ENCODE results near the gene KCTD21.

KCTD21 gene

GRCh38 chr11:78140392-78141077 is 47.9 kb downstream of the KCTD21 start:
- no peak for DNase-seq (ENCODE audit: low read depth, low spot score)

DNA sequence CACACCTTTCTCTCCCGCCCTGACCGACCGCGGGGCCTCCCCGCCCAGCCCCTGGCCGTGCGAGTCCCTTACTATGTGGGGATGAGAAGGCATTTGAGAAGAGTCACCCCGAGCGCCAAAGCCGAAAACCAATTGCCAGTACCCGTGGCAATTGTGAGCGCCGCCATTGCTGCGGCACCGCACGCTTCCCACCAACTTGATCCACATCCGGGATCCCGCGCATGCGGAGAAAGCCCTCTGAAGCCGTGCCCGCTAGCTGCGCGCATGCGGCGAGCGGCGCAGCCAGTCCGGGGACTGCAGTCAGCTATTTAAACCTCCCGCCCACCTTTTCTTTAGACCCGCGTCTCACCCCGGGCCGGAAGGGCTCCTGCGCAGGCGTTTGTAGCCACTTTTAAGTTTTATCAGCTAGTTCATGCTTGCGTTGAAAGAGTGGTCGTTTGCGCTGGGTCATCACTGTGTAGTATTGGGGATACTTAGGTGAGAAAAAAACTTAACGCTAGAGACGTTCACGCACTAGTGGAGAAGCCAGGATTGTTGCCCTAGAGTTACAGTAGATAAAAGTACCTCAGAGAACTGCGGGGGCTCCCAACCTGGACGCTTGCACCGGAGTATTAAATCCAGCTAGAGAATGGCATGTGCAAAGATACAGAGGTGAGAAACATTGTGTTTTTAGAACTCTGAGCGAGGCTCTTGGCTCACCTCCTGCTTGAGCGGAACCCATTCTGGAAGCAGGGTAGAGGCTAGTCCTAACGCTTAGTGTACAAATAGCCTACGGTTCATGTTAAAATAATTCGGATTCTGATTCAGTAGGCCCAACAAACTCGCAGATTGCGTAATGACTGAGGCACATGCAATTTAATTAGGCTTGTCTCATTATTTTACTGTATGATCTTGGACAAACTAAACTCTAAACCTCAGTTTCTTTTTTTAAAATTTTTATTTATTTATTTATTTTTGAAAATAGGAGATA is 48.7 kb downstream of the KCTD21 start, which contains the start of gene ALG8:
Gene ALG8 (minus strand): TSS at position 205 of the 970 bp plus-strand sequence. CDS start 38 bp downstream, at position 167.
- DNase-seq (ENCODE audit: low read depth, low spot score) = peak; percentile 94

DNA sequence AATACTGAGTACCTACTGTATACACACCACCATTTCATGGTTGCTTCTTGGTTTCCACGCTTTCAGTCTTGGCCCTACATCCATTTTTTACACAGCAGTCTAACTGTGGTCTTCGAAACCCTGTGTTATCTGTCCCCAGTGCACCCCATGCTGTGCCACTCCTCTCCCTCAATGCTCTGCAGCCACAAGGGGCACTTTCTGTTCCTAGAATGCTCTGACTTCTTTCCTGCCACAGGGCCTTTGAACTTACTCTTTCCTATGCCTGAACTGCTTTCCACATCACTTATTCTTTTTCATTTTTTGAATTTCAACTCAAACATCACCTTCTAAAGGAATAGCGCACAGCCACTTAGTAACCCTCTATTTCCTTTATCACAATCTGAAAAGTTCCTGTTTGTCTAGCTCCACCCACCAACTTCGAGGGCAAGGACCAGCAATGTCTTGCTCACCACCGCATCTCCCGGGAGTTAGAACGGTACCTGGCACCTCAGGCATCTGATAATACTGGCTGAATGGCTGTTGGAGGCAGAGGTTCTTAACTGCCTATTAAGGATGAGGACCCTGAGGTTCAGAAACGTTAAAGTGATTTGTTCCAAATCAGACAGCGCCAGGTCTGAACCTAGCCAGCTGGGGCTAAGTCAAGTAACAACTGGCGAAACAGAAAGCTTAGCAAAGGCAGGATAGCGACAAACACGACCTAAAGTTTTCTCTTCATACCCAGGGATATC is 49.6 kb downstream of the KCTD21 start:
- DNase-seq (ENCODE audit: low read depth, low spot score) = peak; percentile 5

DNA sequence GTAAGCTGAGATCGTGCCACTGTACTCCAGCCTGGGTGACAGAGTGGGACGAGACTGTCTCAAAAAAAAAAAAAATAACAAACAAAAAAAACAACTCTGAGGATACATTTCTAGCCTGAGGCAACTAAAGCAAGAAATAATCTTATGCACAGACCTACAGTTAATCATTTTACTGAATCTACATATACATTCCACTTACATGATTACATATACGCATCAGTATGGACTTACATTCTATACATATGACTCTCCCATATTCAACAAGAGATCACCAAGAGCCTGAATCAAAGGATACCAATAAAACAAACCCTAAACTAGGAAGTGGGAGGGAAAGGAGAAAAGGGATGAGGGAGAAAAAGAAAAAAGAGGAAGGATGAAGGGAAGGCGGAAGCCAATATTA is 50.1 kb downstream of the KCTD21 start:
- DNase-seq (ENCODE audit: low read depth, low spot score) = no peak

DNA sequence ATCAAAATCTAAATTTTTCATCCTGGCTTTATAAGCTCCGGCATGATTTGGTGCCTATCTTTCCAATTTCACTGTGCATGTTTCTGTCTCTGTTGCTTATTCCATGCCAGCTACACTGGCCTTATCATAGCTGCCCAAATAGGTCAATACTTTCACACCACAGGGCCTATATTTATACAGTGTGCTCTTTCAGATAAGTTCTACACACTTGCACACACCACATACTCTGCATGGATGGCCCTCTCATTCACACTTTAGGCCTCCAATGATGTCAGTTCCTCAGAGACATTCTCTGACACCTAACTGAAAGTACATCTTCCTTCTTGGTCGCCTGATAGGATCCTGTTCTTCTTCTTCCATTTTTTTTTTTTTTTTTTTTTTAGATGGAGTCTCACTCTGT is 56.0 kb downstream of the KCTD21 start:
- no peak for DNase-seq (ENCODE audit: low read depth, low spot score)

DNA sequence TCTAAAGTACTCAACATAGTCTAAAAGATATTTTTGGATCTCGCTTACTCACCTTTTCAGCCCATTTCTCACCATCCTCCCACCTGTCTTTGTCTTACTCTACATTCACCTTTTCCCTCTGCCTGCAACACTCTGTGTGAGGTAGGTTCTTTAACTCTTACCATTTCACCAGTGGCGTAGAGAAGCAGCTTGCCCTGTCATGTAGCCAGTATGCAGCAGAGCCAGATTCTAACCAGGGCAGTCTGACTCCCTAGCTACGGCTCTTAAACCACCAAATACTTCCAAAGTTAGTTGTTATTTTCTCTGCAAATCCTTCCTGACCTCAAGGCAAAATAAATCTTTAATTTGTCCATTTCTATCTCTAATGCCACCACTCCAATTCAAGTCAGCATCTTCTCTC is 56.5 kb downstream of the KCTD21 start:
- no peak for DNase-seq (ENCODE audit: low read depth, low spot score)

- DNase-seq (ENCODE audit: low read depth, low spot score) = no peak
Measured at GRCh38 chr11:78127403-78127802, 61.0 kb downstream of the KCTD21 start.
